H9 (cell line): ENCODE data around the gene F5. TPM values are rescaled to one million over a fixed set of nuclear protein-coding genes. Genes with fewer than 3 reads are reported as not detected.

Experiments
- DNase-seq: peaks from one replicate; pipeline ENCODE4 v3.0.0-alpha.2; 2017
- H2AFZ ChIP-seq: one replicate; pipeline ENCODE4 v1.6.1; 2013; ENCODE audit warnings: mild to moderate bottlenecking, low read length, control low read depth, moderate library complexity
- H2AK5ac ChIP-seq: 2 replicates; pipeline ENCODE4 v1.6.1; 2013; ENCODE audit warnings: low read length, control low read depth, mixed read lengths; ENCODE audit not compliant: insufficient read length
- H2BK120ac ChIP-seq: one replicate; pipeline ENCODE4 v1.6.1; 2013; ENCODE audit warnings: low read depth, mild to moderate bottlenecking, low read length, control low read depth, inconsistent platforms; ENCODE audit not compliant: poor library complexity, severe bottlenecking
- H2BK12ac ChIP-seq: 2 replicates; pipeline ENCODE4 v1.6.1; 2013; ENCODE audit warnings: low read length, control low read depth, mixed read lengths, low read depth; ENCODE audit not compliant: insufficient read length
- H2BK15ac ChIP-seq: 2 replicates; pipeline ENCODE4 v1.6.1; 2013; ENCODE audit warnings: low read depth, low read length, control low read depth
- H2BK20ac ChIP-seq: one replicate; pipeline ENCODE4 v1.6.1; 2013; ENCODE audit warnings: low read depth, mild to moderate bottlenecking, low read length, control low read depth, inconsistent platforms; ENCODE audit not compliant: poor library complexity, severe bottlenecking
- H2BK5ac ChIP-seq: 2 replicates; pipeline ENCODE4 v1.6.1; 2013; ENCODE audit warnings: low read length, control low read depth, mixed read lengths; ENCODE audit not compliant: insufficient read length
- H3K14ac ChIP-seq: 2 replicates; pipeline ENCODE4 v1.6.1; 2013; ENCODE audit warnings: low read length, control low read depth; ENCODE audit not compliant: insufficient read depth
- H3K18ac ChIP-seq: 2 replicates; pipeline ENCODE4 v1.6.1; 2013; ENCODE audit warnings: low read depth, mild to moderate bottlenecking, mixed read lengths, low read length, control low read depth; ENCODE audit not compliant: insufficient read length
- H3K23ac ChIP-seq: 2 replicates; pipeline ENCODE4 v1.6.1; 2013; ENCODE audit warnings: low read length, control low read depth, mixed read lengths, low read depth; ENCODE audit not compliant: insufficient read length
- H3K23me2 ChIP-seq: 2 replicates; pipeline ENCODE4 v1.6.1; 2013; ENCODE audit warnings: low read depth, mild to moderate bottlenecking, mixed read lengths, low read length, control low read depth; ENCODE audit not compliant: insufficient read length, poor library complexity, severe bottlenecking
- H3K27ac ChIP-seq: 2 replicates; pipeline ENCODE4 v1.5.1; 2013; ENCODE audit warnings: low read length, control low read depth, mixed read lengths, low read depth; ENCODE audit not compliant: insufficient read length
- H3K27me3 ChIP-seq: 2 replicates; pipeline ENCODE4 v1.6.1; 2013; ENCODE audit warnings: low read length, control low read depth, inconsistent platforms; ENCODE audit not compliant: insufficient read depth
- H3K4ac ChIP-seq: 2 replicates; pipeline ENCODE4 v1.6.1; 2013; ENCODE audit warnings: low read depth, mild to moderate bottlenecking, control low read depth, inconsistent platforms, low read length, moderate library complexity
- H3K4me1 ChIP-seq: 2 replicates; pipeline ENCODE4 v1.6.1; 2013; ENCODE audit warnings: low read length, control low read depth, inconsistent platforms; ENCODE audit not compliant: insufficient read depth
- H3K4me2 ChIP-seq: 2 replicates; pipeline ENCODE4 v1.6.1; 2013; ENCODE audit warnings: low read length, control low read depth, mixed read lengths; ENCODE audit not compliant: insufficient read length, insufficient read depth
- H3K56ac ChIP-seq: 2 replicates; pipeline ENCODE4 v1.6.1; 2013; ENCODE audit warnings: low read depth, mild to moderate bottlenecking, mixed read lengths, low read length, control low read depth; ENCODE audit not compliant: insufficient read length
- H3K79me1 ChIP-seq: 2 replicates; pipeline ENCODE4 v1.6.1; 2013; ENCODE audit warnings: low read depth, mild to moderate bottlenecking, moderate library complexity, low read length, control low read depth, inconsistent platforms; ENCODE audit not compliant: insufficient read depth, poor library complexity, severe bottlenecking
- H3K79me2 ChIP-seq: 2 replicates; pipeline ENCODE4 v1.6.1; 2013; ENCODE audit warnings: low read length, control low read depth, inconsistent platforms; ENCODE audit not compliant: insufficient read depth
- H3K9ac ChIP-seq: 2 replicates; pipeline ENCODE4 v1.6.1; 2013; ENCODE audit warnings: low read length, control low read depth, mixed read lengths; ENCODE audit not compliant: insufficient read length; ENCODE audit errors: extremely low read depth
- H3K9me3 ChIP-seq: one replicate; pipeline ENCODE4 v1.6.1; 2013; ENCODE audit warnings: low read depth, low read length, inconsistent platforms; ENCODE audit not compliant: control insufficient read depth
- H3T11ph ChIP-seq: one replicate; pipeline ENCODE4 v1.6.1; 2013; ENCODE audit warnings: mild to moderate bottlenecking, low read length, control low read depth, inconsistent platforms
- H4K20me1 ChIP-seq: one replicate; pipeline ENCODE4 v1.6.1; 2013; ENCODE audit not compliant: control insufficient read depth, insufficient read length, insufficient read depth
- H4K5ac ChIP-seq: 2 replicates; pipeline ENCODE4 v1.6.1; 2013; ENCODE audit warnings: low read depth, mild to moderate bottlenecking, mixed read lengths, low read length, control low read depth; ENCODE audit not compliant: insufficient read length
- H4K8ac ChIP-seq: replicated peaks from 2 replicates; pipeline ENCODE4 v1.6.1; 2013; ENCODE audit warnings: low read length, control low read depth, mixed read lengths, low read depth; ENCODE audit not compliant: insufficient read length
- H4K91ac ChIP-seq: 2 replicates; pipeline ENCODE4 v1.6.1; 2013; ENCODE audit warnings: low read depth, mild to moderate bottlenecking, moderate library complexity, mixed read lengths, low read length, control low read depth; ENCODE audit not compliant: insufficient read length
- H3K27ac Mint-ChIP-seq, 3 experiments: 2 replicates in 2 of 3; 3 replicates in 1 of 3; pipeline ENCODE4 v1.8.0; 2020 to 2021; ENCODE audit warnings: mixed read lengths in 3 of 3, mild to moderate bottlenecking in 1 of 3, moderate library complexity in 1 of 3
- H3K27me3 Mint-ChIP-seq: 2 replicates; pipeline ENCODE4 v1.8.0; 2021; ENCODE audit warnings: low read depth, mild to moderate bottlenecking, moderate library complexity, mixed read lengths
- H3K36me3 Mint-ChIP-seq, 3 experiments: 2 replicates in 2 of 3; 3 replicates in 1 of 3; pipeline ENCODE4 v1.8.0; 2020 to 2021; ENCODE audit warnings: low read depth in 3 of 3, mixed read lengths in 3 of 3; ENCODE audit not compliant: insufficient read depth in 1 of 3
- H3K4me1 Mint-ChIP-seq, 2 experiments: 2 replicates each; pipeline ENCODE4 v1.8.0; 2020; ENCODE audit warnings: mixed read lengths in 2 of 2
- H3K4me3 Mint-ChIP-seq, 2 experiments: 2 replicates in 1 of 2; 3 replicates in 1 of 2; pipeline ENCODE4 v1.8.0; 2020 to 2021; ENCODE audit warnings: mild to moderate bottlenecking in 2 of 2, mixed read lengths in 2 of 2, moderate library complexity in 1 of 2
- H3K9me3 Mint-ChIP-seq, 2 experiments: 2 replicates in 1 of 2; 3 replicates in 1 of 2; pipeline ENCODE4 v1.8.0; 2020; ENCODE audit warnings: mild to moderate bottlenecking in 2 of 2, mixed read lengths in 2 of 2, moderate library complexity in 1 of 2
- CTCF ChIP-seq: fragments of 200-600 bp; sonication (generic); conservative IDR thresholded peaks from 3 replicates; pipeline ENCODE4 v1.8.0; 2021; ENCODE audit warnings: antibody characterized with exemption, mild to moderate bottlenecking
- WGBS: extraction: QIAGEN DNeasy Blood & Tissue Kit; methylation state at CpG from one replicate; pipeline ENCODE4 v1.1.7; 2013; ENCODE audit warnings: missing lambda C conversion rate, low lambda C conversion rate, mixed read lengths; ENCODE audit not compliant: insufficient read length; ENCODE audit errors: extremely low coverage; 5-methylcytosine and 5-hydroxymethylcytosine counted together
- total RNA-seq: library from RNA; stranded (reverse); gene quantifications from 2 replicates; pipeline ENCODE4 v1.2.1, GENCODE V29; 2021

F5 gene
- total RNA-seq, 1 experiment from 2014 or later, result 0.04 TPM

DNA sequence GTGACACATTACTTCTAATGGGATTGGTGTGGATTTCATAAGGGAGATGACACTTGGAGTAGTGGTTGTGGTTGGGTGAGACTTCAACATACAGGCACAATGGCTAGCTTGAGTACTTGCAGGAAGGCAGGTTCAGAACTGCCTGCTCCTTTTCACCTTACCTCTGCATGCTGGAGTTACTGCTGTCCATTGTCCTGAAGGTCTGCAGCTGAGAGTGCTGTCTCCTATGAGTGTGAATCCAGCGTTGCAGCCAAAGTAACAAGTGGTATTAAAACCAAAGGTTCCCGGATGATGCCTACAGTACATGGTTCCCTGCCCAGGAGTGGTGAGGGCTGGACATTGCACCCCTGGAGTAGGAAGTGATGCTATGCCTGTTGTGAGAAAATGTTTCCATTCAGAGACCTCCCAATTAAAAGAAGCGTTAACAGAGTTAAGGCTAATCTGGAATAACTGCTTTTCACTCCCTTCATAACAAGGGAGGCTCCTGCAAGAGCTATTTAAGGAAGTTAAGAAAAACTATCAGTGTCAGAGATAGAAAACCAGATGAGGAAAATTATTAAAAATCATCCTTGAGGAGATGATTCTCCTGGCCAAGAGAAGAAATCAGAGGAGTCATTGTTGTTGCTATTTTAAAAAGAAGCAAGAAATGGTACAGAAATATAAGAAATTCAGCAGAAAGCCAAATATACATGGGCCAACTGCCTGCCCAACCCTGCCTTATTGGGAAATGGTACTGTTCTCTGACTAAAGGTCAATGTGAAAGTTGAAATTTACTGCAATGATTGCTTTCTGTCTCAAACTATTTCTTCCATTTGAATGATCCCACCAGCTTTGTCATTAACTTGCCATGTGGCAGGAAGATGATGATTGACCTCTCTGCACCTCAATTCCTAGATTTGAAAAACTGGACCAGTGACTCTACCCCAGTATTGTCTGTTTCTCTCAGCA, 9.8 kb upstream of the F5 start:
- Histone ChIP-seq H3K4me1 (no peaks in the 10 kb centered on the region), H2BK20ac (no peak overlapping the region), H3K9ac (no peak overlapping the region), H3K27me3 (no peaks in the 10 kb centered on the region; the same call in 1 of the 2 replicates), H2BK12ac (no peak overlapping the region), H3K9me3 (no peaks in the 10 kb centered on the region), H3K4me2 (no peak overlapping the region), H4K91ac (no peak overlapping the region), H4K20me1 (no peaks in the 10 kb centered on the region), H3T11ph (no peak overlapping the region), H3K14ac (no peak overlapping the region), H3K27ac (no peak overlapping the region), H2BK15ac (no peak overlapping the region), H3K18ac (no peak overlapping the region), H2BK120ac (no peak overlapping the region), H4K8ac (no peak overlapping the region), H3K56ac (no peak overlapping the region), H2BK5ac (no peak overlapping the region), H2AK5ac (no peak overlapping the region), H3K79me1 (no peaks in the 10 kb centered on the region), H4K5ac (no peak overlapping the region), H3K23me2 (no peaks in the 10 kb centered on the region), H3K4ac (no peak overlapping the region), H3K23ac (no peak overlapping the region), H3K79me2 (no peaks in the 10 kb centered on the region), H2AFZ (no peak overlapping the region)
- H3K9me3 Mint-ChIP-seq, result no peaks in the 10 kb centered on the region
- WGBS, result no CpG with 5 or more reads among the region's 3 CpGs
- DNase-seq, result peak; percentile 74
- H3K4me3 Mint-ChIP-seq, result no peak overlapping the region
- H3K27me3 Mint-ChIP-seq, result peaks cover 9% of the 10 kb centered on the region
- TF ChIP-seq CTCF, result no peak
- no peaks in the 10 kb centered on the region for H3K36me3 Mint-ChIP-seq
- no peaks in the 10 kb centered on the region for H3K4me1 Mint-ChIP-seq
- no peak overlapping the region for H3K27ac Mint-ChIP-seq
